ENCODE measurements around the gene ALMS1. TPM values are rescaled to one million over a fixed set of nuclear protein-coding genes. Genes with fewer than 3 reads are reported as not detected.

ALMS1 gene
- total and polyA plus RNA-seq, 3 donors from 2014 or later, result 73.5 to 201 (median 128) TPM

GRCh38 chr2:73366060-73366459 lies 19.6 kb upstream of the ALMS1 start:
- Histone ChIP-seq H3K9me3 (no peaks in the 10 kb centered on the region), H3K4me1 (no peaks in the 10 kb centered on the region), H3K27ac (no peak overlapping the region), H3K36me3 (ENCODE audit: low read depth, missing control alignments) (no peaks in the 10 kb centered on the region), H3K27me3 (no peaks in the 10 kb centered on the region), H3K4me3 (no peak overlapping the region)
- WGBS, 2 donors, result 84 to 94% methylated on average over 1 of the region's 1 CpG
- TF ChIP-seq CTCF (IDR thresholded peaks at IDR 0.05), result no peak
- no peak for TF ChIP-seq POLR2A (IDR thresholded peaks at IDR 0.05)
- no peak for DNase-seq
- intact Hi-C loops (cut with DNase I; ENCODE audit: low total_unique reads), result no loop called here

GRCh38 chr2:73368781-73369180 lies 16.9 kb upstream of the ALMS1 start:
- WGBS, 2 donors, result 71 to 73% methylated on average over 2 of the region's 2 CpGs
- DNase-seq, result no peak
- intact Hi-C loops (cut with DNase I; ENCODE audit: low total_unique reads), result no loop called here
- Histone ChIP-seq H3K4me1 (no peaks in the 10 kb centered on the region), H3K36me3 (ENCODE audit: low read depth, missing control alignments) (no peaks in the 10 kb centered on the region), H3K9me3 (no peaks in the 10 kb centered on the region), H3K27me3 (no peaks in the 10 kb centered on the region), H3K4me3 (no peak overlapping the region), H3K27ac (no peak overlapping the region)
- TF ChIP-seq CTCF (IDR thresholded peaks at IDR 0.05), result no peak
- no peak for TF ChIP-seq POLR2A (IDR thresholded peaks at IDR 0.05)

GRCh38 chr2:73370348-73370747 lies 15.3 kb upstream of the ALMS1 start:
- intact Hi-C loops (cut with DNase I; ENCODE audit: low total_unique reads), result no loop called here
- WGBS, 2 donors, result 78 to 92% methylated on average over 3 of the region's 3 CpGs
- H3K27me3 ChIP-seq, result no peaks in the 10 kb centered on the region
- H3K4me3 ChIP-seq, result no peak overlapping the region
- H3K4me1 ChIP-seq, result no peaks in the 10 kb centered on the region
- no peak for TF ChIP-seq POLR2A (IDR thresholded peaks at IDR 0.05)
- TF ChIP-seq CTCF (IDR thresholded peaks at IDR 0.05), result no peak
- DNase-seq, result no peak
- no peaks in the 10 kb centered on the region for H3K9me3 ChIP-seq
- H3K36me3 ChIP-seq (ENCODE audit: low read depth, missing control alignments), result no peaks in the 10 kb centered on the region
- H3K27ac ChIP-seq, result no peak overlapping the region

GRCh38 chr2:73373344-73373743 lies 12.3 kb upstream of the ALMS1 start:
- no peak for DNase-seq
- Histone ChIP-seq H3K4me3 (no peak overlapping the region), H3K36me3 (ENCODE audit: low read depth, missing control alignments) (no peaks in the 10 kb centered on the region), H3K9me3 (no peaks in the 10 kb centered on the region), H3K27me3 (no peaks in the 10 kb centered on the region), H3K4me1 (no peaks in the 10 kb centered on the region), H3K27ac (no peak overlapping the region)
- intact Hi-C loops (cut with DNase I; ENCODE audit: low total_unique reads), result no loop called here
- 71 to 85% methylated on average over 2 of the region's 2 CpGs for WGBS, 2 donors
- TF ChIP-seq CTCF (IDR thresholded peaks at IDR 0.05) (no peak), POLR2A (IDR thresholded peaks at IDR 0.05) (no peak)

GRCh38 chr2:73374269-73374668 lies 11.4 kb upstream of the ALMS1 start:
- no peak overlapping the region for H3K27ac ChIP-seq
- no peak for DNase-seq
- H3K4me1 ChIP-seq, result no peaks in the 10 kb centered on the region
- no peaks in the 10 kb centered on the region for H3K27me3 ChIP-seq
- H3K36me3 ChIP-seq (ENCODE audit: low read depth, missing control alignments), result no peaks in the 10 kb centered on the region
- H3K9me3 ChIP-seq, result no peaks in the 10 kb centered on the region
- WGBS, 2 donors, result 70 to 82% methylated on average over 1 of the region's 1 CpG
- TF ChIP-seq CTCF (IDR thresholded peaks at IDR 0.05) (no peak), POLR2A (IDR thresholded peaks at IDR 0.05) (no peak)
- intact Hi-C loops (cut with DNase I; ENCODE audit: low total_unique reads), result no loop called here
- no peak overlapping the region for H3K4me3 ChIP-seq
